ENCODE data around the gene AUTS2.
A peak's percentile ranks its signal among the peaks of the same experiment; 100 is the strongest.

The AUTS2 gene

DNA sequence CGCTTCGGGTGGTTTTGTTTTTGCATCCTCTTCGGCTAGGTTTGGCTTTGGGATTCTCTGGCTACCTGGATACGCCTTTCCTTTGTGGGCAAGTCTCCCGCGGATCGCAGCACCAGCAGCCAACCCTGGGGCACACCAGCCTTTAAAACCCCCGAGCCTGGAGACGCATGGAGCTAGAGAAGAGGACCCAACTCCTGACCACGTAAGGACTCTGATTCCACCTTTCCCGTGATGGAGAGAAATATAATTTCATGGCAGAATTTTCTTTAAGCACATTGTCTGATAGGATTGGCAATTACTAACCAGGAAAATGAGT is 998.3 kb downstream of the AUTS2 start:
- DNase-seq, result no peak

DNA sequence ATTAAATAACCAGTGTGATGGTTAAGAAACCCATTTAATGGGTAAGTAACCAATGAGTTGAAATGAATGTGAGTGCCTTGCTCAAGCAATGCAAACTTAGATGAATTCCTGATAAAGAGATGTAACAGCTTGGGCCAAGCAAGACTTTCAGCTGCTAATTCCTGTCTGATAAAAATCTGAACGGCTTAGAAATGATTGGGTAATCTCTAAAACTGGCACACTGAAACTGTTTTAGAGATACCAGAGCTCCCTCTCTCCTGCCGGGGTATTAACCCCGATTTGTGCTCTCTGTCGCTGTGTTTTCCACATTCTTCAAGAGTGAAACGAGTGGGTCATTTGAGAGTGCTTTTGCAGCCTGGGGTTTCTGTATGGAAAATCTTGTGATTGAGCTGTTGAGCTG is 998.8 kb downstream of the AUTS2 start:
- no peak for DNase-seq

DNA sequence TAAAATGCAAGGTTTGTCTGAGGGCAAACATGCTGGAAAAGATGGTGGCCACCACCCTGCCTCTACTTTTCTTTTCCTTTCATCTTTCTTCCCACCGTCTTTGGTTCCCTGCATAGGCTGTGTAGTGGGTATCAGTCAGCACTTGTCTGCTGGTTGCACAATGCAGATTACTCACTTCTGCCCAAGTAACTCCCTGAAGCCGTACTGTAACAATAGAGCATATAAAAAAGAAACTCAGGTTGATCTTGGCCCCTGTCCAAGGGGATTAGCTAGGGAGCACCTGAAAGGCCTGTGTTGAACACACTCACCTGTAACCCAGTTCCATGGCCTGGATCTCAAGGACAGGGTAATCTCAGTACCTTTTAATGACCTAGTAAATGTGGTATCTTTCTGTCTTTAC is 1000.7 kb downstream of the AUTS2 start:
- DNase-seq, result no peak

DNA sequence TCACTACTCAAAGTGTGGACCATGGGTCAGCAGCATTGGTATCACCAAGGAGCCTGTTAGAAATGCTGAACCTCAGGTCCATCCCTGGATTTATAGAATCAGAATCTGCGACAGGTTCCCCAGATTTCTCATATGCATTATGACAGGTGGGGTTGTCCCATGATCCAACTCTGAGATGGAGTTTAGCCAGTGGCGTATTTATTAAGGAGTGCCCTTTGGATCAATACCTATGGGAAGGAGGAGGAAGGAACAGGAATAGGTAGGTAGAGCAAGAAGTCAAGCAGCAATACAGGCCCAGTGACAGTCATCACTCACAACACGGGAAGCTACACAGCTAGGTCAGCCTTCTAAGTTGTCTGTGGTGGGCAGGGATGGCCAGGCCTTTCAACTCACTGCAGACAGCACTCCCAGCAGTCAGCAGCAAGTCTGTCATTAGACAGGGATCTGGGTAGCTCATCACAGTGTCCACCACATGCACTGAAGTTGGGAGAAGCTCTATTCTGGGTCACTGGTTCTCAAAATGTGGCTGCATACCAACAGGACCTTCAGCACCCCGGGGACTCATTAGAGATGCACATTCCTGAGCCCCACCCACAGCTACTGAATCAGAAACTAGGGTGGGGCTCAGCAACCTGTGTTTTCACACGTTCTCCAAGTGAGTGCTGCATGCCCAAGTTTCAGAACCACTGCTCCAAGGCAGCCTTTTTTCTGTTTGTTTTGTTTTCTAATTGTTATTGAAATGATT is 1001.3 kb downstream of the AUTS2 start:
- no peak for DNase-seq

DNA sequence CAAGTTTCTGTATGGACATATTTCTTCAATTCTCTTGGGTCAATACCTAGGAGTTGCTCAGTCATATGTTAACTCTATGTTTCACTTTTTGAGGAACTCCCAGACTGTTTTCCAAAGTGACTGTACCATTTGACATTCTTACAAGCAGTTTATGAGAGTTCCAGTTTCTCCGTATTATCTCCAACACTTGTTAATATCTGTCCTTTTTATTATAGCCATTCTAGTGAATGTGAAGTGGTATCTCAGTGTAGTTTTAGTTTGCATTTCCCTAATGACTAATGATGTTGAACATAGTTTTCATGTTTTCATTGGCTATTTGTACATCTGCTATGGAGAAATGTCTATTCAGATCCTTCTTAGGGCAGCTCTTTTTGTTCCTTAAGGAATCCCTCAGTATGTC is 1002.7 kb downstream of the AUTS2 start:
- no peak for DNase-seq

DNA sequence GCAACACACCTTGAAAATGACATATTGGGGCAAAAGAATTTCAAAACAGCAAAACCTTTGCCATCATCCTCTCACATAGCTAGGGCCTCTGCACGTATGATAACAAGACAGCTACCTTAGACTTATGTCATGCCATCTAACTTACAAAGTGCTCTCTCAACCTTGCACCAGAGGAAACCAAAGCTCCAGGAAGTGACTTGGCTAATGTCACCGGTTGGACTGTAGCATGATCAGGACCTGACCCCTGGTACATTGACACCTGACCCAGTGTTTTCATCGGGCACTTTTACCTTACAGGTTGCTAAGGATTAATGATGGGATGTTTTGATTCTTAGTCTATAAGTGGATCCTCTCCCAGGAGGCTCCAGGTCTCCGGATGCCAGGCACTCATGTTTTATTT is 1003.8 kb downstream of the AUTS2 start:
- DNase-seq, result no peak

DNA sequence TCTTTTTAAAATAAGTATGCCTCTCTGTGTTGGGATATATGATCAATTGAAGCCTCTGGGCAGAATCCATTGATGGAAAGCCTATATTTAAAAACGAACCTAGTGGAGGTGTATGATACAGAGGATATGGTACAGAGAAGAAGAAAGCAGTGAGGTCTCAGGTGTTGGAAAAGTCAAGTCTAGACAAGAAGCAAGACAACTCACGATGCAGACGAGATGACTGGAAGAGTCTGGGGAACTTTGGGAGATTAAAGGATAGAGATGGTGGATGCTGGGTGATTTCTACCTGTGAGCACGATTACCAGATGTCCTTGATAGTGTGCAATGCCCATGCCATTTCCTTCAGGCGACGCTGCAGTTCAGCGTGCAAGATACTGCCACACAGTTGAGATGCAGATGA is 1009.0 kb downstream of the AUTS2 start:
- DNase-seq, result no peak

DNA sequence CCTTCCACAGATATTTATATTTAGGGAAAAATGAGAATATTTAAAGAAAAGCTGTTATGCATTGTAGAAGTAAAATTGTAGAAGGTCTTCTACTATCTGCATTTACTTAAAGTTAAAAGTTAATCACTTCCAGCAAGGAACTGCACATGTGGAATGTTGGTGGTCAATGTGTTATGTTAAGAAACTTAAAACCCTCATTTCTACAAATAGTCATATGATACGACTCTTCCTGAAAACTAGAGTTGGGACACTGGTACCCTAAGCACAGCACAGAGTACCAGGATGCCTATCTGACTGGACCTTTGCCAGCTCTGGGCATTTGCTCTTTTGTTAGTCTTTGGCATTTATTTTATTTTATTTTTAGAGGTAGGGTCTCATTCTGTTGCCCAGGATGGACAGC is 1009.5 kb downstream of the AUTS2 start:
- no peak for DNase-seq

DNA sequence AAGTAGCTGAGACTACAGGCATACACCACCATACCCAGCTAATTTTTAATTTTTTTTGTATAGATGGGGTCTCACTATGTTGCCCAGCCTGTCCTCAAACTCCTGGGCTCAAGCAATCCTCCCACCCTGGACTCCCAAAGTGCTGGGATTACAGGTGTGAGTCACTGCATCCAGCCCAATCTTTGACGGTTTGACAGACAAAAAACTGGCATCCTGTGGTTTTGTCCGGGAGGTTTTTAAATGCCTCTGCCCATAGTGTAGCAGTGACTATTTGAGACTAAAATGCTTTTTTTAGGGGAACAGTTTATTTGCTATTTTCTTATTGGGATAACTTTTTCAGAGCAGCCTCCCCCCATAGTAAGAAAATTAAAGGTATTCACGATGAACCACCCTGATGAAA is 1010.0 kb downstream of the AUTS2 start:
- DNase-seq, result no peak

DNA sequence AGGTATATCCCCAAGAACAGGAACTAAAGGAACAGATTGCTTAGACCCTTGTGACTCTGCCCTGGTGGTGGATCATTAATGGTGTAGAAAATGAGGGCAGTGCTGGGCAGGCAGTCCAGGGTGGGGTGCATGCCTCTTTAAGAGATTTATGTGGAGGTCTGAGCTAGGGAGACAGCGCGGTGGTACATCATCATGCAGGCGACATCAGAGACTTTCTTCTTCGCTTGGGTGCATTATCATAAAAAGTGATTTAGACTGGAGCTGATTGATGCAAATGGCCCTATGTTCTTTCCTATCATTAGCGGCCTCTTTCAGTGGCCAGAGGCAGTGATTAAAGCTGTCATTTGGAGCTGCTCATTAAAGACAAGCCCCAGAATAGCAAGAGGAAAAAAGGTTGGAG is 1014.5 kb downstream of the AUTS2 start:
- no peak for DNase-seq

DNA sequence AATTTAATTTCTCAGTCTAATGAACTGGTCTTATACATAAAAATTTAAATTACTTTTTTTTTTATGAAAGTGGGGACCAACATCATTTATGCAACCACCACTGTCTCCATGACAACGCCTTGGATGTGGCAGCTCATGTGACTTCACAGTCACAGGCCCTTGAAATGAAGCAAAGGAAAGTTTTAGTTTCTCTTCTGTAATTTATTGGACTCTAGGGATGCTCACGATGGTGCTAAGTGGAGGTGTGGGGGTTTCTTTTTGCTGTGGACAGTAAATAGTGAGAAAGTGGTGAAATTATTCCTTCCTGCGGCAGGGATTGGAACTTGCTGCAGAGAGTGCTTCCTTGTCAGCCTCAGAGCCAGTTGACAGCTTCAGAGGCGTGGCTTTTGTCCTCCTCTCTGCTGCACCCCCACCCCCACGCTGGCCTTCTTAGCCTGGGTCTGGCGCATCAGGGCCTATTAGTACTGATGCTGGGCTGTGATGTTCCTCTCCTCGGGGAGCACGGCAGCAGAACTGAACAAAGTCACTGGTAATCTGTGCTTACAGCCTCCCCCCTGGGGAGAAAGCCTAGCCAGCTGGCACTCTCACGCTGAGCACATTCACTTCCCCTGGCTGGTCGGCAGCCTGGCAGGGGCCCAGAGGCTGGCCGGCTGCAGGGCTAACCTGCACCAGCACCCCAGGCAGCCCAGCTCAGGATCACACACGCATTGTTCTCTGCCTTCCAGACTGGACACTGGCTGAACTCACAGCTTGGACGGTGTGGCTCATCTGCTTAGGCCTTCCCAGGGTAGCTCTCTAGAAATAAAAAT is 1016.2 kb downstream of the AUTS2 start:
- peak; percentile 91 for DNase-seq

DNA sequence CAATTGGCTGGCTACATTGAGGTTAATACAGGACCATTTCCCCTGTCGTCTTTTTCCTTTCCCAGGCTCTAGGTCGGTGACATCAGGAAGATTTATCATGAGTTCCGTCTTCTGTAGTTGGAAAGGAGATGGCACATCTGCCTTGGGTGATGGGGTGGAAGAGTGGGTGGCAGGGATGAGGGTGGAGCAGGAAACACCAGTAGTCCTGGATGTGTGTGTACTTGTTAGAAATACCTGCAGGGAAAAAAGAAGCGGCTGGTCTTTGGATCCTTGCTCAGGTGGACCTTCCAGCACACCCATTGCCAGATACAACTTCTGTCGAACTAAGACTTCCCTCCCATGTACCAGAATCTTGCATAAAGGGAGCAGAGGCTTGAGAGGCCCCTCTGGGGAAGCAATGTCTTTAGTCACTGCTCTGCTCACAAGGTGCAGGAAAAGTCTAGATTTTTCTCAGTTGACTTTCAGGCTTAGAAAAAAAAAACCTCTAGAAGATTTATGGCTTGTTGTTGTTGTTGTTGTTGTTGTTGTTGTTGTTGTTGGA is 1016.9 kb downstream of the AUTS2 start:
- no peak for DNase-seq

DNA sequence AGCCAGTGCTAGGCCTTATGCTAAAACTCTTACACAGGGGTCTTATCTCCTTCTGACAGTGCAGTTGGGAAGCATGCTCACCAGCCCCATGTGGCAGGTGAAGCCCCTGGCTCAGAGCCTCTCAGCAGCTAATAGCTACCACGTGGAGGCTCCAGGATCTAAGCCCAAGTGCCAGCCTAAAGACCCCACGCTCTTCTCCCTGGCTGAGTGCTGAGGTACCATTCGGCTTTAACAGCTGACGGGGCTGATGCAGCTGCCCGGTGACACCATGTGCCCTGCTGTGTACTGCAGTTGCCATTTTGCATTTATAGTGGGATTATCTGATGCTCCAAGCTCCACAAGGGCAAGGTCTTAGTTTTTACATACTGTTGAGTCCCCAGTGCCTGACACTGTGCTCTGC is 1017.9 kb downstream of the AUTS2 start:
- DNase-seq, result no peak

DNA sequence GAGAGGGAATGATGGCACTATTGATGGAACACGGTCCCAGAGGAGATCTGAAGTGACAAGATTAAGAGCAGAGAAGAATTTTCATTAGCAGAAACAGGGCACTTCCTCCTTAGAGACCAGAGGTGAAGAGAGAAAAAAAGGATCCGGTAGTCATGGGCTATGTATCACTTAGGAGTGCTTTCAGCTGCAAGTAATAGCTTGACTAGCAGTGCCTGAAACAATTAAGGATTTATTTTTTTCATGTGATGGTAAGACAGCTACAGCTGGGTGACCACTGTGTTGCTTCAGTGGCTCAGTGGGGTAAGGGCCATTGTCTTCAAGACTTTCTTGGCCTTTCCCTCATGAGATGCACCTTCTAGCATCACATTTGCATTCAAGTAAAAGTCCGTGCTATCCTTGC is 1018.5 kb downstream of the AUTS2 start:
- DNase-seq, result no peak

DNA sequence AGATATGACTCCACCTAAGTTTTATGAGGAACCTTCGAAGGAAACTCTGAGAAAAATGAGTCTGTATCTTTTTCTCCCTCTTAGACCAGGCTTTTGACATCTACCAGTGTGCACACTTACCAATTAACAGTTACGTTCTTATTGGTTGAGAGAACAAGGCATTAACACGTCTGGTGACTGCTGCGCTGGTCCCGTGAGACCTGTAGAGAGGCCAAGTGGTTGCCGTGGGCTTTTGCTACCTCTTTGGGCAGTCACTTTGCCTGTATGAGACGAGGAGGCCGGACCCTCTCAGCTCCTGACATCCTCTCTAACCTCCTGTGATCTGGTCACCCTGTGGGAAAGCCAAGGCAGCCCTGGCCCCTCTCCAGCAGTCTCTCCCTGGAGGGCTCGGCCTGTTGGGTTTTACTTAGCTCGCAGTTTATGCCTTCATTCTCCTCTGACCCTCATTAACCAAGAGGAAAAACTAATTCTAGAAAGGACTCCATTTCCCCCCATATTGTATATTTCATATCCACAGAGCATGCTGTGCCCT is 1019.8 kb downstream of the AUTS2 start:
- DNase-seq, result no peak

DNA sequence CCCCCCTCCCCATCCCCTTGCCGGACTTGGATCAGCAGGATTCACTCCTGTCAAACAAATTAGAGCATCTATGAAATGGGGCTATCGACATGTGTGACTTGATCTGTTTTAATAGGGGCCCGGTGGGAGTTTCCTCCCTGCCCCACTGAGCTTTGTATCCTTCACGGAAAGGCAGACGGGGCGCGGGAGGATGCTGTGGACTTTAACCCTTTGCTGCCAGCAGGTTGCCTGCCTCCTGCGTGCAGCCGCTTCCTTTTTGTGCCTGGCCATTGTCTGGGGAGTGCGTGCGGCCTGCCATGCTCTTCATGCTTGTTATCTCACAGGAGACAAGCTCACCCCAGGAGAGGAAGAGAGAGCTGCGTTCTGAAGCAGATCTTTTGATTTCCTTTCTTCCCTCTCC is 1020.9 kb downstream of the AUTS2 start:
- DNase-seq, result no peak

DNA sequence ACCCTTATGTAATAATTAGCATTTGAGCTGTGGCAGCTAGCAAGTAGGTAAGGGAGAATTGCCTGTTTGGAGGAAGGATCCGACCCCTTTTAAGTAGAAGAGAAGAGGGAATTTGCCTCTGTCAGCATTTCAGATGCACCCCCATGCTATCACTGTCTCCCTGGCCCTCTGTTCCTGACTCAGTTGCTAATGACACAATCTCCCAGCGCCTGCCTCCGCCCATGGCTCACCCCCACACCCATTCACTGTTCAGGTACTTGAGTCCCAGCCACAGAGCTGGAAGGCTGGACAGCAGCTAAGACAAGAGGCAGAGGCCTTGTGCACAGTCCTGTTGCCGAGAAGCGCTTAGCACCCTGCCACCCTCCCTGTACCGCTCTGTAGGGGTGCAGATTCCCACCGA is 1021.4 kb downstream of the AUTS2 start:
- no peak for DNase-seq

DNA sequence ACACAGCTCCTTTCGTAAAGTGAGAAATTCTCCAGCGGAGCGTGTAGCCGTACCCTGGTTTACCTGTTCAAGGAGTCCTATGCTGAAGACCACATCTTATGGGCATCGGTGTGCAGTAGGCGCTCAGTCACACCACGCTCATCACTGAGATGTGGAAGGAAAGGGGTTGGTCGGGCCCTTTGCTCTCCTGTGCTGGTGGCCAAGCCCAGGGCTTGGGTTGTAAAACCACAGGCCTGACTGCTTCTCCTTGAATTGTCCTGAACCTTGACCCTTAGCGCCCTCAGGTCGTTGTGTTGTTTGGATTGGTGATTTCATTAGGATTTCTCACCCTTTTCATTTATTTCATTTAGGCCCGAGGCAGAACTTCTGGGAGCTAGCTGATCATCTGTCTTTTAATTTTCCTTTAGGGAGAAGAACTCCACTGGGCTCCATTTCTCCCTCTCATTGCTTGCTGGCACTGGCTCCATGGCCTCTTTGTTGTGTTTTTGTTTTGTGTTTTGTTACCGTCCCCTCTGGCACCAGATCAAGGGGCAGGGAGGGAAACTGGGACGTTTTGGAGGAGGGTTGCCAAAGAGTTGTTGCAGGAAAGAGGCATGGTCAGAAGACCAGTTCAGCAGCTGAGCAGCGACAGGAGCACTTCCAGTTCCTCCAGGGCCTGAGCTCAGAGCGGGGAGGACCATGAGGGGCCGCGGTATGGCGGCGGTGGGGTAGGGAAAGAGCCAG is 1022.2 kb downstream of the AUTS2 start:
- DNase-seq, result no peak

DNA sequence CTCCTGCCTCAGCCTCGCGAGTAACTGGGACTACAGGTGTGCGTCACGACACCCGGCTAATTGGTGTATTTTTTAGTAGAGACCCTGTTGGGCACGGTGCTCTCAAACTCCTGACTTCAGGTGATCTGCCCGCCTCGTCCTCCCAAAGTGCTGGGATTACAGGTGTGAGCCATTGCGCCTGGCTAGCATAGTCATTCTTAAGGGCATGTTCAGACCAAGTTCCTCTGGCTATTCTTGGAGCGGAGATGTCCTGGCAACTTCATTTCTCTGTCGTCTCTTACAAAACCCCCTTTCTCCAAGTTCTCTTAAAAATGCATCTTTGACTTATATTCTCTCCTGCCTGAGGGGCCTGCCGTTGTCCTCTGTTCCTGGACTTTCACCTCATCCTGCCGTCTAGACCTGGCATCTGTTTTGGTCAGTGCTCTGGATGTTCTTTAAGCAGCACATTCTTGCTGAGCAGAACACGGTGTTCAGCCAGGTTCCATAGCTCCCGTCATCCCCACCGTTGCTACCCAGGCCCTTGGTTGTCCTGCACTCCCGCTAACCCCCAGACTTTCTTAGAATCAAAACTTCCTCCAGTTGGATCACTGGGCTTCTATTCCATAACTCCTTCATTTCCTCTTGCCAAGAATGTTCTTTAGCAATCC is 1023.8 kb downstream of the AUTS2 start:
- DNase-seq, result no peak

DNA sequence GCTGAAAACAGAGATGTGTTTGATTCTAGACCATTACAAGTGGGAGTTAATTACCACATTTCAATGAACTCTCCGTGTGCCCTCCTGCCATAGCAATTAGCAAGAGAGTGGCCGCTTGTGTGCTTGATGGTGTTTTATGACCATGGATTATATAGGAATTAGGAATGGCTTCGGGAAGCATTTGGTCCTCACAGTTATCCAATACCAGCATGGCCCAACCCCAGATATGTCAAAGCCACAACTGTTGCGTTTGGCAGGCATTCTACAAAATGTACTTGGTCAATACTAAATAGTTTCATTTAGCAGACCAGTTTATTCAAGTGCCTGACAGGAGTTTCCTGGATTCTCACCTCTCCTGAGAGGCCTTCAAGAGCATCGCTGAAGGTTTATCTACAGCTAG is 1024.7 kb downstream of the AUTS2 start:
- no peak for DNase-seq

DNA sequence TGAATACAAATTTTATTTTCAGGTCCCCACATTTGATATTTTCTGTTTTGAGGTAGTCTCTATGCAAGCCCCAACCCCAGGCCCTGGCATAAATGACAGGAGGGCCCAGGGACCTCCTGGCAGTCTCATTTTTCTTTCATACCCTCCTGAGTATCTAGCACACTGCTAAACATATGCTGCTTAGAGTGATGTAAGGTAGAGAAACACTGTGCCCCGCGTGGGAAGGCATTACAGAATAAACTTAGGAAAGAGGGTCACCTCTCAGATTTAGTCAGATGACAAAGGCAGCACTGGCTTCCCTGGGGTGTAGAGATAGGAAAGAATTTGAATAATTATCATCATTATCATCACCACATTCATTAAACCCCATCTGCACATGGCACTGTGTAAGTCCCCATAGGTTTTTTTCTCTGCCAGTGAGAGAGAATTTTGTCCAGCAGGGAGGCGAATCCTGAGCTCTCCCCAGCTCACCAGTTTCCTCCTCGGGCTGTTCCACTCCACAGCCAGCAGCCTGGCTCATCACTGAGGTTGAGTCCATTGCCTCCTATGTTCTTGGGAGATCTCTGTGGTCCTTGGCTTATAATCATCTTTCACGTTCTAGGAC is 1026.3 kb downstream of the AUTS2 start:
- peak; percentile 69 for DNase-seq

DNA sequence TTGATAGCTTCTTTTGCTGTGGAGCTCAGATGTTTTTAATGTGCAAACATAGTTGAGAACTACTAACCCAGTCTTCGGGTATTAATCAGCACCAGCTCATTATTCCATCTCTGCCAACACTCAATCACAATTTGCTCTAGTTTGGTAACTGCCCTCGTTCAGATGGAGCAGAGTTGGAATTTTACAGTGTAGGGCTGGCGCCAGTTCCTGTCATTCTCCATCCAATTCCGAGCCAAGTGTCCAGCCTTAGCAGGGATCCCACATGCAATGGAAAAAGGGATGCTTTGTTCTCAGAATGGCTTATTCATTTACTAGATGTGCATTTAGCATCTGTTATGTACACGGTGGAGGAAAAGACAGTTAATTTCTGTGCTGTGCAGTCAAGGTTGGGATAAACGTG is 1029.2 kb downstream of the AUTS2 start:
- DNase-seq, result no peak

DNA sequence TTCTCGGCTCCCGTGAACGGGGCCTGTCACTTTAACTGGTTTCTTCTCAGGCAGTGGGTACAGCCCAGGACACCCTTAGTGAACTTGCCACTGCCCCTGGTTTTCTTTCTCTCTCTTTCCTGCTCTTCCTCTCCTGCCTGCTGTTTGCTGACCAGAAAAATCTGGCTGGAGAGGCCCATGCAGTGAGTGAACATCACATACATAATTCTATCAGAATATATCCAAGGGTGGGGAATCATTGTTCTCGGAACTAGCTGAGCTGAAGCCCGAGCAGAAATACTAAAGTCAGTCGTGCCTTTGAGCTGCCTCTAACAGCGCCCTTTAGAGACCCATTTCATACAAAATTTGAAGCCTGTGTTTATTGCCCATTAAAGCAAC is 1032.2 kb downstream of the AUTS2 start:
- no peak for DNase-seq
